ENCODE data around the gene CHST14. TPM values are rescaled to one million over a fixed set of nuclear protein-coding genes. Genes with fewer than 3 reads are reported as not detected.

The CHST14 gene
- polyA plus RNA-seq, 1 experiment = 32.3 TPM

DNA sequence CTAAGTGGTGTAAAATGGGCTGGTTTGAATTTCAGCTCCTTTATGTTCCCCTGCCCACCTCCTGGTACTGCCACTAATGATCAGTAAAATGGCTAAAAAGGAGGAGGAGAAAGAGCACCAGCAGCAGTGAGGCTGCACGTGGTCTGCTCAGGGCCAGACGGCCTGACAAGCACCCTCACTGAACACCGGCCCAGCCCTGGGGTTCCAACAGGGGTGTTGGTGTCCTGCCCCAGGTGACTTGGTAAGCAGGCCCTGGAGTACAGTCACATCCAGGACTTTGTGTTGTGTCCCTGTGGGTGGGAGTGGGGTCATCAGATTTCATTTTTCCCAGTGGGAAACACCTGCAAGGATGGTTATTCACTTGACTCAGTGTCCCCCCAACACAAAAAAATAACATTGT, 24.6 kb upstream of the CHST14 start:
- CTCF ChIA-PET = interaction anchor here (0.9 to 1.6 kb wide), 3 partner anchors 11 to 24 kb away, joined by 3 to 4 read pairs (median 3); partner anchors contain the start of gene CHST14
- POLR2A ChIA-PET = no interaction called here
- H3K36me3 ChIP-seq (ENCODE audit: control insufficient read depth, insufficient read depth, low read length) = no peaks in the 10 kb centered on the region
- no peaks in the 10 kb centered on the region for H3K27me3 ChIP-seq (ENCODE audit: control insufficient read depth, insufficient read depth, low read length)
- no peak overlapping the region for H3K4me3 ChIP-seq (ENCODE audit: low read depth, low read length)
- DNase-seq (ENCODE audit: low read depth) = no peak
- no peak for TF ChIP-seq CTCF (IDR thresholded peaks at IDR 0.05; ENCODE audit: insufficient read depth, low read depth, low read length)

DNA sequence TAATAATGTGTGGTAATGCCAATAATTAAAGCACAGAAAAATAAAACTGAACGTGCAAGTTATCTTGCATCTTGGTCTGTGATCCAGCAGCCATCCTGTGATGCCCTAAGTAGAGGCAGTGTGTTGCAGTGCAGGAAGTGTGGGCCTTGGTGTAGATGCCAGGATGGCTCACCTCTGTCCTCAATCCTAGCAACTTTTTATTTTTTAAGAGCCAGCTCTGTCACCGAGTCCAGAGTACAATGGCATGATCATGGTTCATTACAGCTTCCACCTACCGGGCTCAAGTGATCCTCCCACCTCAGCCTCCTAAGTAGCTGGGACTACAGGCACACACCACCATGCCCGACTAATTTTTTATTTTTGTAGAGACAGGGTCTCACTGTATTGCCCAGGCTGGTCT, 22.4 kb upstream of the CHST14 start:
- ChIA-PET CTCF (interaction anchor here (1.5 kb wide), 1 partner anchor 169 kb away, joined by 4 read pairs; no protein-coding TSS in a partner anchor), POLR2A (no interaction called here)
- no peak for DNase-seq (ENCODE audit: low read depth)

GRCh38 chr15:40449275-40449674, 21.5 kb upstream of the CHST14 start:
- H3K27me3 ChIP-seq (ENCODE audit: control insufficient read depth, insufficient read depth, low read length) = no peaks in the 10 kb centered on the region
- no peak for DNase-seq (ENCODE audit: low read depth)
- CTCF ChIA-PET = interaction anchor here (1.5 kb wide), 1 partner anchor 170 kb away, joined by 4 read pairs; no protein-coding TSS in a partner anchor
- no peaks in the 10 kb centered on the region for H3K36me3 ChIP-seq (ENCODE audit: control insufficient read depth, insufficient read depth, low read length)
- TF ChIP-seq CTCF (IDR thresholded peaks at IDR 0.05; ENCODE audit: insufficient read depth, low read depth, low read length) = no peak
- POLR2A ChIA-PET = no interaction called here
- H3K4me3 ChIP-seq (ENCODE audit: low read depth, low read length) = no peak overlapping the region

More for the DNA sequence above, 22.4 kb upstream of the CHST14 start:
- TF ChIP-seq CTCF (IDR thresholded peaks at IDR 0.05; ENCODE audit: insufficient read depth, low read depth, low read length) = no peak
- Histone ChIP-seq H3K27me3 (ENCODE audit: control insufficient read depth, insufficient read depth, low read length) (no peaks in the 10 kb centered on the region), H3K36me3 (ENCODE audit: control insufficient read depth, insufficient read depth, low read length) (no peaks in the 10 kb centered on the region), H3K4me3 (ENCODE audit: low read depth, low read length) (no peak overlapping the region)

- no peak for DNase-seq (ENCODE audit: low read depth)
- POLR2A ChIA-PET = no interaction called here
- Histone ChIP-seq H3K4me3 (ENCODE audit: low read depth, low read length) (no peak overlapping the region), H3K36me3 (ENCODE audit: control insufficient read depth, insufficient read depth, low read length) (no peaks in the 10 kb centered on the region), H3K27me3 (ENCODE audit: control insufficient read depth, insufficient read depth, low read length) (no peaks in the 10 kb centered on the region)
- CTCF ChIA-PET = interaction anchor here (0.8 to 1.7 kb wide), 4 partner anchors 10 to 171 kb away, joined by 3 to 5 read pairs (median 4); partner anchors contain the start of gene BAHD1
- TF ChIP-seq CTCF (IDR thresholded peaks at IDR 0.05; ENCODE audit: insufficient read depth, low read depth, low read length) = no peak
Observed at GRCh38 chr15:40450047-40450446, 20.7 kb upstream of the CHST14 start.

- Histone ChIP-seq H3K27me3 (ENCODE audit: control insufficient read depth, insufficient read depth, low read length) (no peaks in the 10 kb centered on the region), H3K36me3 (ENCODE audit: control insufficient read depth, insufficient read depth, low read length) (no peaks in the 10 kb centered on the region), H3K4me3 (ENCODE audit: low read depth, low read length) (no peak overlapping the region)
- TF ChIP-seq CTCF (IDR thresholded peaks at IDR 0.05; ENCODE audit: insufficient read depth, low read depth, low read length) = no peak
- ChIA-PET CTCF (interaction anchor here (0.6 to 1.7 kb wide), 3 partner anchors 66 to 356 kb away, joined by 3 to 5 read pairs (median 5); partner anchors contain the start of gene DNAJC17), POLR2A (no interaction called here)
- DNase-seq (ENCODE audit: low read depth) = no peak
Observed at GRCh38 chr15:40451527-40452158, 19.1 kb upstream of the CHST14 start.

Measured in BJ (cell line).